Measurements from ENCODE around the gene ASH1L. TPM values are rescaled to one million over a fixed set of nuclear protein-coding genes. Genes with fewer than 3 reads are reported as not detected.

The ASH1L gene
- polyA plus RNA-seq, 12 donors = 25.1 to 37.4 (median 28.2) TPM; not detected in 1

Other genes with a start within 250 kb of the ASH1L start
- 10 to 100 TPM in 11 of 12 donors, not detected in 1; 20.5 to 44.8 (median 26.4) TPM for gene RUSC1, start 241.9 kb downstream of the ASH1L start, polyA plus RNA-seq (ENCODE audit: insufficient read length in 12 of 12)
- 10 to 100 TPM in 11 of 12 donors, not detected in 1; 25.1 to 50.8 (median 33.4) TPM for gene MSTO1, start 47.4 kb upstream of the ASH1L start, polyA plus RNA-seq (ENCODE audit: insufficient read length in 12 of 12)
- 10 to 100 TPM in 11 of 12 donors, not detected in 1; 31.3 to 86.6 (median 54.6) TPM for gene YY1AP1, start 126.0 kb upstream of the ASH1L start, polyA plus RNA-seq (ENCODE audit: insufficient read length in 12 of 12)
- 100 to 1,000 TPM in 11 of 12 donors, not detected in 1; 121 to 176 (median 141) TPM for gene DAP3, start 126.3 kb upstream of the ASH1L start, polyA plus RNA-seq (ENCODE audit: insufficient read length in 12 of 12)